GM23338 (cell line): ENCODE measurements around the gene IL1B. TPM values are rescaled to one million over a fixed set of nuclear protein-coding genes. Genes with fewer than 3 reads are reported as not detected.

Source experiments
- ATAC-seq: fragments of 200-7000 bp; cut with Tn5 transposase; 3 replicates; pipeline ENCODE4 v1.9.1; 2020
- DNase-seq: peaks from one replicate; pipeline ENCODE4 v3.0.0-alpha.2; 2015; ENCODE audit warnings: low spot score
- H2AFZ ChIP-seq: fragments of 200-600 bp; sonication (generic); 2 replicates; pipeline ENCODE4 v1.8.0; 2016; ENCODE audit warnings: antibody characterized with exemption, mild to moderate bottlenecking, moderate library complexity
- H3F3A ChIP-seq: fragments of 200-600 bp; sonication (generic); replicated peaks from 2 replicates; pipeline ENCODE4 v1.8.0; 2017; ENCODE audit warnings: antibody characterized with exemption, mixed run types, low read depth
- H3K27ac ChIP-seq: fragments of 200-600 bp; sonication (generic); 2 replicates; pipeline ENCODE4 v1.6.1; 2016; ENCODE audit warnings: low read depth
- H3K27me3 ChIP-seq: fragments of 200-600 bp; sonication (generic); 2 replicates; pipeline ENCODE4 v1.8.0; 2016; ENCODE audit warnings: mild to moderate bottlenecking, mixed run types, moderate library complexity; ENCODE audit not compliant: insufficient read depth
- H3K36me3 ChIP-seq: fragments of 200-600 bp; sonication (generic); 2 replicates; pipeline ENCODE4 v1.8.0; 2016; ENCODE audit warnings: mild to moderate bottlenecking; ENCODE audit not compliant: insufficient read depth
- H3K4me1 ChIP-seq: fragments of 200-600 bp; sonication (generic); 2 replicates; pipeline ENCODE4 v1.8.0; 2016; ENCODE audit warnings: mild to moderate bottlenecking, moderate library complexity; ENCODE audit not compliant: insufficient read depth
- H3K4me2 ChIP-seq: fragments of 200-600 bp; sonication (generic); 2 replicates; pipeline ENCODE4 v1.7.1; 2017; ENCODE audit warnings: mixed run types
- H3K4me3 ChIP-seq: fragments of 200-600 bp; sonication (generic); 2 replicates; pipeline ENCODE4 v1.6.1; 2016; ENCODE audit warnings: mixed run types
- H3K79me2 ChIP-seq: fragments of 200-600 bp; sonication (generic); replicated peaks from 2 replicates; pipeline ENCODE4 v1.8.0; 2017; ENCODE audit warnings: mild to moderate bottlenecking; ENCODE audit not compliant: insufficient read depth
- H3K9me2 ChIP-seq: fragments of 200-600 bp; sonication (generic); 2 replicates; pipeline ENCODE4 v1.8.0; 2017; ENCODE audit not compliant: insufficient read depth
- H4K20me1 ChIP-seq: fragments of 200-600 bp; sonication (generic); replicated peaks from 2 replicates; pipeline ENCODE4 v1.8.0; 2017; ENCODE audit warnings: mild to moderate bottlenecking; ENCODE audit not compliant: insufficient read depth
- H3K27ac Mint-ChIP-seq: 2 replicates; pipeline ENCODE4 v1.8.0; 2020; ENCODE audit warnings: inconsistent platforms, mild to moderate bottlenecking, moderate library complexity, mixed read lengths
- H3K27me3 Mint-ChIP-seq: 3 replicates; pipeline ENCODE4 v1.8.0; 2022; ENCODE audit warnings: low read depth, mild to moderate bottlenecking, moderate library complexity, mixed read lengths, inconsistent platforms; ENCODE audit not compliant: insufficient read depth, poor library complexity
- H3K36me3 Mint-ChIP-seq: 3 replicates; pipeline ENCODE4 v1.8.0; 2021; ENCODE audit warnings: low read depth, mild to moderate bottlenecking, inconsistent platforms, moderate library complexity, mixed read lengths
- H3K4me1 Mint-ChIP-seq: 3 replicates; pipeline ENCODE4 v1.8.0; 2020; ENCODE audit warnings: mild to moderate bottlenecking, inconsistent platforms, mixed read lengths
- H3K4me3 Mint-ChIP-seq: 3 replicates; pipeline ENCODE4 v1.8.0; 2021; ENCODE audit warnings: moderate library complexity, mild to moderate bottlenecking, inconsistent platforms, mixed read lengths
- H3K9me3 Mint-ChIP-seq: 3 replicates; pipeline ENCODE4 v1.8.0; 2020; ENCODE audit warnings: moderate library complexity, mild to moderate bottlenecking, inconsistent platforms, mixed read lengths
- CTCF ChIP-seq, 2 experiments: fragments of 200-600 bp in 1 of 2; sonication (generic) in 1 of 2; conservative IDR thresholded peaks; 2 replicates each; pipeline versions ENCODE4 v1.5.1 to v1.6.1; 2016 to 2017; ENCODE audit warnings: antibody characterized with exemption in 2 of 2, low read depth in 2 of 2, mild to moderate bottlenecking in 2 of 2, moderate library complexity in 1 of 2
- EZH2 ChIP-seq: fragments of 200-600 bp; sonication (generic); IDR thresholded peaks from one replicate; pipeline ENCODE4 v1.8.0; 2017; ENCODE audit warnings: antibody characterized with exemption, mild to moderate bottlenecking, low read depth; ENCODE audit not compliant: unreplicated experiment
- JUNB ChIP-seq: IDR thresholded peaks from one replicate; pipeline ENCODE4 v1.6.1; 2016; ENCODE audit warnings: antibody characterized with exemption; ENCODE audit not compliant: unreplicated experiment
- NANOG ChIP-seq: IDR thresholded peaks from 2 replicates; pipeline ENCODE4 v1.6.1; 2016; ENCODE audit warnings: antibody characterized with exemption, borderline replicate concordance
- polyA plus RNA-seq: library from polyadenylated mRNA; unstranded; fragments of >200 nt; fragmentation: Nextera tagmentation; extraction: Ambion mirVana; gene quantifications from 2 replicates; pipeline ENCODE4 v1.2.1, GENCODE V29; 2016
- total RNA-seq: library from RNA; depleted of rRNA; stranded (reverse); fragments of >200 nt; shearing (Covaris generic); gene quantifications from 2 replicates; pipeline ENCODE4 v1.2.3, GENCODE V29; 2014
- TF ChIP-seq, protein P1 (sequence below): fragments of 250-450 bp; sonication (Bioruptor Pico); IDR thresholded peaks from 2 replicates; pipeline ENCODE4 v1.5.0; 2020; ENCODE audit warnings: mild to moderate bottlenecking, moderate library complexity
- TF ChIP-seq, protein P2 (sequence below): IDR thresholded peaks from 2 replicates; pipeline ENCODE4 v1.6.1; 2016; ENCODE audit warnings: antibody characterized with exemption

The IL1B gene
- total and polyA plus RNA-seq, 2 experiments from 2014 or later: not detected

DNA sequence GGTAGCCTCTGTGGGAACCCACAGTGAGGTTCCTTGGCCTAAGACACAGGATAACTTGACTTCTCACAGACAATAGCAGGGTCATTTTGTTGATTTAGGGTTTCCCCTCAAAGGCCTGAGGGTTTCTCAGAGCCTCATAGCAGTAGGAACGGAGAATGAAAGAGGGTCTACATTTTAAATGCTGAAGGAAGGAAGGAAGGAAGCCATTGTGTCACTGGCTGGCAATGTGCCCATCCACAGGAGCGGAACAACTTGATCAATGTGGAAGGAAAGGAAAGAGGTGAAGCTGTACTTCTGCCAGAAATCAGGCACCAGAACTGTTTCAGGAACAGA, 5.1 kb downstream of the IL1B start:
- DNase-seq (no peak), ATAC-seq (no peak)
- Histone ChIP-seq H2AFZ (no peak overlapping the region), H4K20me1 (no peaks in the 10 kb centered on the region), H3K4me1 (0 out of 2 replicates have a peak, but pooled peaks cover 4% of the 10 kb centered on the region), H3K27me3 (no peaks in the 10 kb centered on the region), H3K4me2 (no peak overlapping the region), H3K9me2 (peaks cover 5% of the 10 kb centered on the region; the same call in 1 of the 2 replicates), H3F3A (no peaks in the 10 kb centered on the region), H3K4me3 (no peak overlapping the region), H3K36me3 (no peaks in the 10 kb centered on the region), H3K79me2 (no peaks in the 10 kb centered on the region), H3K27ac (no peak overlapping the region)
- no peak overlapping the region for H3K4me3 Mint-ChIP-seq
- H3K4me1 Mint-ChIP-seq: peaks cover 9% of the 10 kb centered on the region
- TF ChIP-seq NANOG (no peak), EZH2 (no peak), JUNB (no peak), CTCF (conservative IDR thresholded peaks at IDR 0.05; ENCODE audit: low read depth in 2 of 2) (no peak)
- TF ChIP-seq, protein P1, sequence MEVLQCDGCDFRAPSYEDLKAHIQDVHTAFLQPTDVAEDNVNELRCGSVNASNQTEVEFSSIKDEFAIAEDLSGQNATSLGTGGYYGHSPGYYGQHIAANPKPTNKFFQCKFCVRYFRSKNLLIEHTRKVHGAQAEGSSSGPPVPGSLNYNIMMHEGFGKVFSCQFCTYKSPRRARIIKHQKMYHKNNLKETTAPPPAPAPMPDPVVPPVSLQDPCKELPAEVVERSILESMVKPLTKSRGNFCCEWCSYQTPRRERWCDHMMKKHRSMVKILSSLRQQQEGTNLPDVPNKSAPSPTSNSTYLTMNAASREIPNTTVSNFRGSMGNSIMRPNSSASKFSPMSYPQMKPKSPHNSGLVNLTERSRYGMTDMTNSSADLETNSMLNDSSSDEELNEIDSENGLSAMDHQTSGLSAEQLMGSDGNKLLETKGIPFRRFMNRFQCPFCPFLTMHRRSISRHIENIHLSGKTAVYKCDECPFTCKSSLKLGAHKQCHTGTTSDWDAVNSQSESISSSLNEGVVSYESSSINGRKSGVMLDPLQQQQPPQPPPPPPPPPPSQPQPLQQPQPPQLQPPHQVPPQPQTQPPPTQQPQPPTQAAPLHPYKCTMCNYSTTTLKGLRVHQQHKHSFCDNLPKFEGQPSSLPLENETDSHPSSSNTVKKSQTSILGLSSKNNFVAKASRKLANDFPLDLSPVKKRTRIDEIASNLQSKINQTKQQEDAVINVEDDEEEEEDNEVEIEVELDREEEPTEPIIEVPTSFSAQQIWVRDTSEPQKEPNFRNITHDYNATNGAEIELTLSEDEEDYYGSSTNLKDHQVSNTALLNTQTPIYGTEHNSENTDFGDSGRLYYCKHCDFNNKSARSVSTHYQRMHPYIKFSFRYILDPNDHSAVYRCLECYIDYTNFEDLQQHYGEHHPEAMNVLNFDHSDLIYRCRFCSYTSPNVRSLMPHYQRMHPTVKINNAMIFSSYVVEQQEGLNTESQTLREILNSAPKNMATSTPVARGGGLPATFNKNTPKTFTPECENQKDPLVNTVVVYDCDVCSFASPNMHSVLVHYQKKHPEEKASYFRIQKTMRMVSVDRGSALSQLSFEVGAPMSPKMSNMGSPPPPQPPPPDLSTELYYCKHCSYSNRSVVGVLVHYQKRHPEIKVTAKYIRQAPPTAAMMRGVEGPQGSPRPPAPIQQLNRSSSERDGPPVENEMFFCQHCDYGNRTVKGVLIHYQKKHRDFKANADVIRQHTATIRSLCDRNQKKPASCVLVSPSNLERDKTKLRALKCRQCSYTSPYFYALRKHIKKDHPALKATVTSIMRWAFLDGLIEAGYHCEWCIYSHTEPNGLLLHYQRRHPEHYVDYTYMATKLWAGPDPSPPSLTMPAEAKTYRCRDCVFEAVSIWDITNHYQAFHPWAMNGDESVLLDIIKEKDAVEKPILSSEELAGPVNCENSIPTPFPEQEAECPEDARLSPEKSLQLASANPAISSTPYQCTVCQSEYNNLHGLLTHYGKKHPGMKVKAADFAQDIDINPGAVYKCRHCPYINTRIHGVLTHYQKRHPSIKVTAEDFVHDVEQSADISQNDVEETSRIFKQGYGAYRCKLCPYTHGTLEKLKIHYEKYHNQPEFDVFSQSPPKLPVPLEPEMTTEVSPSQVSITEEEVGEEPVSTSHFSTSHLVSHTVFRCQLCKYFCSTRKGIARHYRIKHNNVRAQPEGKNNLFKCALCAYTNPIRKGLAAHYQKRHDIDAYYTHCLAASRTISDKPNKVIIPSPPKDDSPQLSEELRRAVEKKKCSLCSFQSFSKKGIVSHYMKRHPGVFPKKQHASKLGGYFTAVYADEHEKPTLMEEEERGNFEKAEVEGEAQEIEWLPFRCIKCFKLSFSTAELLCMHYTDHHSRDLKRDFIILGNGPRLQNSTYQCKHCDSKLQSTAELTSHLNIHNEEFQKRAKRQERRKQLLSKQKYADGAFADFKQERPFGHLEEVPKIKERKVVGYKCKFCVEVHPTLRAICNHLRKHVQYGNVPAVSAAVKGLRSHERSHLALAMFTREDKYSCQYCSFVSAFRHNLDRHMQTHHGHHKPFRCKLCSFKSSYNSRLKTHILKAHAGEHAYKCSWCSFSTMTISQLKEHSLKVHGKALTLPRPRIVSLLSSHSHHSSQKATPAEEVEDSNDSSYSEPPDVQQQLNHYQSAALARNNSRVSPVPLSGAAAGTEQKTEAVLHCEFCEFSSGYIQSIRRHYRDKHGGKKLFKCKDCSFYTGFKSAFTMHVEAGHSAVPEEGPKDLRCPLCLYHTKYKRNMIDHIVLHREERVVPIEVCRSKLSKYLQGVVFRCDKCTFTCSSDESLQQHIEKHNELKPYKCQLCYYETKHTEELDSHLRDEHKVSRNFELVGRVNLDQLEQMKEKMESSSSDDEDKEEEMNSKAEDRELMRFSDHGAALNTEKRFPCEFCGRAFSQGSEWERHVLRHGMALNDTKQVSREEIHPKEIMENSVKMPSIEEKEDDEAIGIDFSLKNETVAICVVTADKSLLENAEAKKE: no peak
- TF ChIP-seq, protein P2, sequence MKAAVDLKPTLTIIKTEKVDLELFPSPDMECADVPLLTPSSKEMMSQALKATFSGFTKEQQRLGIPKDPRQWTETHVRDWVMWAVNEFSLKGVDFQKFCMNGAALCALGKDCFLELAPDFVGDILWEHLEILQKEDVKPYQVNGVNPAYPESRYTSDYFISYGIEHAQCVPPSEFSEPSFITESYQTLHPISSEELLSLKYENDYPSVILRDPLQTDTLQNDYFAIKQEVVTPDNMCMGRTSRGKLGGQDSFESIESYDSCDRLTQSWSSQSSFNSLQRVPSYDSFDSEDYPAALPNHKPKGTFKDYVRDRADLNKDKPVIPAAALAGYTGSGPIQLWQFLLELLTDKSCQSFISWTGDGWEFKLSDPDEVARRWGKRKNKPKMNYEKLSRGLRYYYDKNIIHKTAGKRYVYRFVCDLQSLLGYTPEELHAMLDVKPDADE: no peak
- no peaks in the 10 kb centered on the region for H3K36me3 Mint-ChIP-seq
- no peaks in the 10 kb centered on the region for H3K27me3 Mint-ChIP-seq
- no peak overlapping the region for H3K27ac Mint-ChIP-seq
- H3K9me3 Mint-ChIP-seq: peaks cover 3% of the 10 kb centered on the region; the same call in 1 of the 3 replicates
